Upper lobe of right lung (tissue), 1 donor: Measurements from ENCODE around the gene TNNT2. TPM values are rescaled to one million over a fixed set of nuclear protein-coding genes. Genes with fewer than 3 reads are reported as not detected.

ENCODE experiments used
- ATAC-seq: fragments of 200-7000 bp; cut with Tn5 transposase; one replicate; pipeline ENCODE4 v1.9.1; 2020; ENCODE audit warnings: mild to moderate bottlenecking, moderate library complexity
- DNase-seq: peaks from one replicate; pipeline ENCODE4 v3.0.0-alpha.2; 2020
- H3K27ac ChIP-seq: fragments of 200-600 bp; one replicate; pipeline ENCODE4 v1.8.0; 2022
- H3K27me3 ChIP-seq: fragments of 200-600 bp; one replicate; pipeline ENCODE4 v1.8.0; 2022; ENCODE audit warnings: mild to moderate bottlenecking
- H3K36me3 ChIP-seq: fragments of 200-600 bp; one replicate; pipeline ENCODE4 v1.8.0; 2022
- H3K4me1 ChIP-seq: fragments of 200-600 bp; one replicate; pipeline ENCODE4 v1.8.0; 2022
- H3K4me3 ChIP-seq: fragments of 200-600 bp; one replicate; pipeline ENCODE4 v1.8.0; 2022; ENCODE audit warnings: mild to moderate bottlenecking
- H3K9me3 ChIP-seq: fragments of 200-600 bp; one replicate; pipeline ENCODE4 v1.8.0; 2022
- intact Hi-C: fragments of 100-400 bp; cut with DNase I; formaldehyde crosslinking; loops from one replicate; pipeline ENCODE4 v1.11.0; 2022
- total RNA-seq: library from RNA; stranded (reverse); fragmentation: NEBNext Ultra II Directional; extraction: Animal tissue kit (Norgen Biotek cat#: 25700); gene quantifications from one replicate; pipeline ENCODE4 v1.2.1, GENCODE V29; 2021
- TF ChIP-seq, protein P1 (sequence below): fragments of 200-600 bp; IDR thresholded peaks from one replicate; pipeline ENCODE4 v1.8.0; 2022; ENCODE audit warnings: antibody characterized with exemption
- donor health status: DM: no; HTN: yes; CAD: no; lungs with severe emphysema.

The TNNT2 gene
- total RNA-seq, 1 donor from 2014 or later: 6.4 TPM

DNA sequence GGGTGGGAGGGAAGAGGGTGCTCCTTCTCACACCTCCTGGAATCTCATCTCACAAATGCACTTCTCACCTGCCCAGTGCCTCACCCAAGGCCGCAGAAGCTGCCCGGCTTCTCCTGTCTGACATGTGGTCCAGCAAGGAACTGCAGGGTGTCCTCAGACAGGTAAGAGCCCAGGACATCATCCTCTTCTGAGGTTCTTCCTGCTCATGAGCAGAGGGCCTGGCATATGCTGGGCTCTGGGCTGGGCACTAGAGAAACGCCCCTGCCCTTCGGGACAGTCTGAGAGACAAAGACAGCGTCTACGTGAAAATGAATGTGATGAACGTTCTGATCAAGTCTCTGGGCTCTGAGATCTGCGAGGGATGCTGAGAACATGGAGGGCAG is 51.8 kb downstream of the TNNT2 start:
- H3K27ac ChIP-seq: no peak overlapping the region
- TF ChIP-seq, protein P1, sequence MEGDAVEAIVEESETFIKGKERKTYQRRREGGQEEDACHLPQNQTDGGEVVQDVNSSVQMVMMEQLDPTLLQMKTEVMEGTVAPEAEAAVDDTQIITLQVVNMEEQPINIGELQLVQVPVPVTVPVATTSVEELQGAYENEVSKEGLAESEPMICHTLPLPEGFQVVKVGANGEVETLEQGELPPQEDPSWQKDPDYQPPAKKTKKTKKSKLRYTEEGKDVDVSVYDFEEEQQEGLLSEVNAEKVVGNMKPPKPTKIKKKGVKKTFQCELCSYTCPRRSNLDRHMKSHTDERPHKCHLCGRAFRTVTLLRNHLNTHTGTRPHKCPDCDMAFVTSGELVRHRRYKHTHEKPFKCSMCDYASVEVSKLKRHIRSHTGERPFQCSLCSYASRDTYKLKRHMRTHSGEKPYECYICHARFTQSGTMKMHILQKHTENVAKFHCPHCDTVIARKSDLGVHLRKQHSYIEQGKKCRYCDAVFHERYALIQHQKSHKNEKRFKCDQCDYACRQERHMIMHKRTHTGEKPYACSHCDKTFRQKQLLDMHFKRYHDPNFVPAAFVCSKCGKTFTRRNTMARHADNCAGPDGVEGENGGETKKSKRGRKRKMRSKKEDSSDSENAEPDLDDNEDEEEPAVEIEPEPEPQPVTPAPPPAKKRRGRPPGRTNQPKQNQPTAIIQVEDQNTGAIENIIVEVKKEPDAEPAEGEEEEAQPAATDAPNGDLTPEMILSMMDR: no peak
- no peaks in the 10 kb centered on the region for H3K36me3 ChIP-seq
- H3K9me3 ChIP-seq: no peaks in the 10 kb centered on the region
- no peak for DNase-seq
- no peak for ATAC-seq
- H3K4me3 ChIP-seq: no peak overlapping the region
- H3K27me3 ChIP-seq: no peaks in the 10 kb centered on the region
- peaks cover 9% of the 10 kb centered on the region for H3K4me1 ChIP-seq
- intact Hi-C loops: no loop called here

- H3K4me1 ChIP-seq: peaks cover 7% of the 10 kb centered on the region
- intact Hi-C loops: no loop called here
- H3K27me3 ChIP-seq: no peaks in the 10 kb centered on the region
- H3K4me3 ChIP-seq: no peak overlapping the region
- DNase-seq: no peak
- H3K36me3 ChIP-seq: no peaks in the 10 kb centered on the region
- no peak overlapping the region for H3K27ac ChIP-seq
- TF ChIP-seq, protein P1: no peak
- no peak for ATAC-seq
- H3K9me3 ChIP-seq: no peaks in the 10 kb centered on the region
Measured at GRCh38 chr1:201324821-201325677, 52.4 kb downstream of the TNNT2 start.

- no peaks in the 10 kb centered on the region for H3K27me3 ChIP-seq
- no peaks in the 10 kb centered on the region for H3K36me3 ChIP-seq
- no peaks in the 10 kb centered on the region for H3K9me3 ChIP-seq
- no peak overlapping the region for H3K4me3 ChIP-seq
- no peak for ATAC-seq
- intact Hi-C loops: no loop called here
- DNase-seq: no peak
- no peaks in the 10 kb centered on the region for H3K4me1 ChIP-seq
- H3K27ac ChIP-seq: no peak overlapping the region
- TF ChIP-seq, protein P1: no peak
Measured at GRCh38 chr1:201324306-201324705, 53.2 kb downstream of the TNNT2 start.

- no peak overlapping the region for H3K27ac ChIP-seq
- no peak overlapping the region for H3K4me3 ChIP-seq
- no peaks in the 10 kb centered on the region for H3K36me3 ChIP-seq
- ATAC-seq (no peak), DNase-seq (peak; percentile 29)
- no peaks in the 10 kb centered on the region for H3K9me3 ChIP-seq
- intact Hi-C loops: no loop called here
- TF ChIP-seq, protein P1: no peak
- no peaks in the 10 kb centered on the region for H3K4me1 ChIP-seq
- no peaks in the 10 kb centered on the region for H3K27me3 ChIP-seq
Measured at GRCh38 chr1:201322653-201323510, 54.6 kb downstream of the TNNT2 start.

DNA sequence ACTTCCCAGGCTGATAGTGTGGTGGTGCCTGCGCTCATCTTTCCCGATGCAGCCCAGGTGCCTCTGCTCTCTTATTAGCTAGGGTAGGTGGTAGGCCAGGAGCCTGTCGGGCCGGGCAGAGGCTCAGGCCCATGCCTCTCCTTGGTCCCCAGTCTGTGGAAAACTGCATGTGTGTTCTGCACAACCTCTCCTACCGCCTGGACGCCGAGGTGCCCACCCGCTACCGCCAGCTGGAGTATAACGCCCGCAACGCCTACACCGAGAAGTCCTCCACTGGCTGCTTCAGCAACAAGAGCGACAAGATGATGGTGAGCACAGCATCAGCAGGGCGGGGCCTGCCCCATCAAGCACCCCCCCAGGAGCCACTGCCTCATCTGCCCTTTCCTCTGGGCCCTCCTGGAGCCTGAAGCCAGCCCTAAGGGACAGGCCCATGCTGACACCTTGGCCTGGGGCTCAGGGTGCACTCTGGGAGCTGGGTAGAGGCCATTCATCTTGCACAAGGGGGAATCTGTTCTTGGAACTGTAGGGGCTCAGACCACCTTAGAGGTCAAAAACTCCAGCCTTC is 55.6 kb downstream of the TNNT2 start:
- Histone ChIP-seq H3K4me3 (no peak overlapping the region), H3K27me3 (no peaks in the 10 kb centered on the region), H3K4me1 (no peaks in the 10 kb centered on the region), H3K36me3 (no peaks in the 10 kb centered on the region), H3K27ac (no peak overlapping the region), H3K9me3 (no peaks in the 10 kb centered on the region)
- no peak for ATAC-seq
- intact Hi-C loops: no loop called here
- DNase-seq: peak; percentile 38
- TF ChIP-seq, protein P1: no peak
